Measurements from ENCODE around the gene CS. TPM values are rescaled to one million over a fixed set of nuclear protein-coding genes. Genes with fewer than 3 reads are reported as not detected.

The CS gene
- total RNA-seq, 1 experiment from 2014 or later: 254 TPM

- TF ChIP-seq, protein P1, sequence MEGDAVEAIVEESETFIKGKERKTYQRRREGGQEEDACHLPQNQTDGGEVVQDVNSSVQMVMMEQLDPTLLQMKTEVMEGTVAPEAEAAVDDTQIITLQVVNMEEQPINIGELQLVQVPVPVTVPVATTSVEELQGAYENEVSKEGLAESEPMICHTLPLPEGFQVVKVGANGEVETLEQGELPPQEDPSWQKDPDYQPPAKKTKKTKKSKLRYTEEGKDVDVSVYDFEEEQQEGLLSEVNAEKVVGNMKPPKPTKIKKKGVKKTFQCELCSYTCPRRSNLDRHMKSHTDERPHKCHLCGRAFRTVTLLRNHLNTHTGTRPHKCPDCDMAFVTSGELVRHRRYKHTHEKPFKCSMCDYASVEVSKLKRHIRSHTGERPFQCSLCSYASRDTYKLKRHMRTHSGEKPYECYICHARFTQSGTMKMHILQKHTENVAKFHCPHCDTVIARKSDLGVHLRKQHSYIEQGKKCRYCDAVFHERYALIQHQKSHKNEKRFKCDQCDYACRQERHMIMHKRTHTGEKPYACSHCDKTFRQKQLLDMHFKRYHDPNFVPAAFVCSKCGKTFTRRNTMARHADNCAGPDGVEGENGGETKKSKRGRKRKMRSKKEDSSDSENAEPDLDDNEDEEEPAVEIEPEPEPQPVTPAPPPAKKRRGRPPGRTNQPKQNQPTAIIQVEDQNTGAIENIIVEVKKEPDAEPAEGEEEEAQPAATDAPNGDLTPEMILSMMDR (IDR thresholded peaks at IDR 0.05; ENCODE audit: unreplicated experiment): peak; percentile 95
- CTCF ChIA-PET: interaction anchor here (0.6 kb wide), 1 partner anchor 264 kb away, joined by 3 read pairs; the partner anchor contains the start of gene GLS2
- Mint-ChIP-seq H3K27ac (ENCODE audit: unreplicated experiment) (peak within 1 kb of the TSS; percentile 73), H3K4me3 (ENCODE audit: low read depth, unreplicated experiment) (peak within 1 kb of the TSS; percentile 78), H3K36me3 (ENCODE audit: insufficient read depth, unreplicated experiment) (peaks cover 56% of the 10 kb centered on the region), H3K4me1 (ENCODE audit: low read depth, unreplicated experiment) (peaks cover 17% of the 10 kb centered on the region), H3K9me3 (ENCODE audit: low read depth, unreplicated experiment) (no peaks in the 10 kb centered on the region), H3K27me3 (ENCODE audit: unreplicated experiment) (no peaks in the 10 kb centered on the region)
- intact Hi-C loops (cut with micrococcal nuclease; ENCODE audit: unreplicated experiment): loop anchor here (1.0 kb wide), 1 partner anchor 105 kb away; no protein-coding TSS in a partner anchor
- peak; percentile 99 for DNase-seq
- BruUV-seq (replicated peaks): no TSS peak
These were observed 75.9 kb downstream of the CS start, which contains the start of gene NABP2 for GRCh38 chr12:56224102-56224701. Gene NABP2 (plus strand): TSS chr12:56224342. CDS start chr12:56224857, 515 bp downstream.

DNA sequence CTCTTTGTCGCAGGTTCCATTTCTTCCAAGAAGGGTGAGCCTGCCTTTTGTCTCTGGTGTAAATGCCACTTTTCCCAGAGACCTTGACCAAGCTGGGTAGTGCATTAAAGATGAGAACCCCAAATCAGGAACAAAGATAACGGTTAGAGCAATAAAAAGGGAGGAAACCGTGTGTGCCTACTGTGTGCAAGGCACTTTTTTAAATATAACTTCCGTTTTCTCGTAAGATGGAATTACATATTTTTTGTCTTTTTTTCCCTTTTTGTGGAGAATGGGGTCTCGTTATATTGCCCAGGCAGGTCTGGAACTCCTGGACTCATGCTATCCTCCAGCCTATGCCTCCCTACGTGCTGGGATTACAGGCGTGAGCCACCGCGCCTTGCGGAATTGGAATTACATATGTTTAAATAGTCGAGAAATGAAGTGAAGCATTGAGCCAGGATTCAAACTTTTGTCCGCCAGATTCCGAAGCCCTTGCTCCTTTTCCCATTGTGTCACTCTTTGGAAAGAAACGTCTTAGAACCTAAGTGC is 76.5 kb downstream of the CS start:
- CTCF ChIA-PET: no interaction called here
- no TSS peak for BruUV-seq (replicated peaks)
- Mint-ChIP-seq H3K4me1 (ENCODE audit: low read depth, unreplicated experiment) (peaks cover 17% of the 10 kb centered on the region), H3K27me3 (ENCODE audit: unreplicated experiment) (no peaks in the 10 kb centered on the region), H3K36me3 (ENCODE audit: insufficient read depth, unreplicated experiment) (peaks cover 56% of the 10 kb centered on the region), H3K4me3 (ENCODE audit: low read depth, unreplicated experiment) (peak overlapping the region; percentile 78), H3K9me3 (ENCODE audit: low read depth, unreplicated experiment) (no peaks in the 10 kb centered on the region), H3K27ac (ENCODE audit: unreplicated experiment) (peak overlapping the region; percentile 73)
- no peak for DNase-seq
- intact Hi-C loops (cut with micrococcal nuclease; ENCODE audit: unreplicated experiment): loop anchor here (1.0 kb wide), 1 partner anchor 104 kb away; no protein-coding TSS in a partner anchor
- TF ChIP-seq, protein P1 (IDR thresholded peaks at IDR 0.05; ENCODE audit: unreplicated experiment): no peak

DNA sequence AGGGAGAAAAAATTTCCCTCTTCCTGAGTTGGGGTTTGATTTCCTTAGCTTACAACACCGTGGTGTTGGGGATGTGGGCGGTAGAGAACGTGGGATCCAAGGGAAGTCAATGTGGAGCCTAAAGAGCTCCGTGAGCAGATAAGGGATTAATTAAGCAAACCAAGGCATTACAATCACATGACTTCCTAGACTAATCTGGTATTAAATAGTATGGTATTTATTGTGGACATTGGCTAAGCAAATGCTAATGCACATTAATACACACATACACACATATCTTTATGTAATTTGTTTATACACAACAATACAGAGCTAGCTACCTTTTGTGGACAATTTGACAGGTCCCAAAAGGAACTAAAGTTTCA is 77.6 kb downstream of the CS start:
- Mint-ChIP-seq H3K27me3 (ENCODE audit: unreplicated experiment) (no peaks in the 10 kb centered on the region), H3K36me3 (ENCODE audit: insufficient read depth, unreplicated experiment) (peaks cover 56% of the 10 kb centered on the region), H3K4me3 (ENCODE audit: low read depth, unreplicated experiment) (peak overlapping the region; percentile 97), H3K27ac (ENCODE audit: unreplicated experiment) (peak overlapping the region; percentile 92), H3K4me1 (ENCODE audit: low read depth, unreplicated experiment) (peaks cover 17% of the 10 kb centered on the region), H3K9me3 (ENCODE audit: low read depth, unreplicated experiment) (no peaks in the 10 kb centered on the region)
- intact Hi-C loops (cut with micrococcal nuclease; ENCODE audit: unreplicated experiment): loop anchor here (1.0 kb wide), 1 partner anchor 29 kb away; no protein-coding TSS in a partner anchor
- no peak for DNase-seq
- TF ChIP-seq, protein P1 (IDR thresholded peaks at IDR 0.05; ENCODE audit: unreplicated experiment): no peak
- CTCF ChIA-PET: interaction anchor here (0.5 to 3.0 kb wide), 19 partner anchors 11 to 502 kb away, joined by 3 to 28 read pairs (median 4); partner anchors contain the start of genes ANKRD52, CNPY2, COQ10A and CS
- no TSS peak for BruUV-seq (replicated peaks)

DNA sequence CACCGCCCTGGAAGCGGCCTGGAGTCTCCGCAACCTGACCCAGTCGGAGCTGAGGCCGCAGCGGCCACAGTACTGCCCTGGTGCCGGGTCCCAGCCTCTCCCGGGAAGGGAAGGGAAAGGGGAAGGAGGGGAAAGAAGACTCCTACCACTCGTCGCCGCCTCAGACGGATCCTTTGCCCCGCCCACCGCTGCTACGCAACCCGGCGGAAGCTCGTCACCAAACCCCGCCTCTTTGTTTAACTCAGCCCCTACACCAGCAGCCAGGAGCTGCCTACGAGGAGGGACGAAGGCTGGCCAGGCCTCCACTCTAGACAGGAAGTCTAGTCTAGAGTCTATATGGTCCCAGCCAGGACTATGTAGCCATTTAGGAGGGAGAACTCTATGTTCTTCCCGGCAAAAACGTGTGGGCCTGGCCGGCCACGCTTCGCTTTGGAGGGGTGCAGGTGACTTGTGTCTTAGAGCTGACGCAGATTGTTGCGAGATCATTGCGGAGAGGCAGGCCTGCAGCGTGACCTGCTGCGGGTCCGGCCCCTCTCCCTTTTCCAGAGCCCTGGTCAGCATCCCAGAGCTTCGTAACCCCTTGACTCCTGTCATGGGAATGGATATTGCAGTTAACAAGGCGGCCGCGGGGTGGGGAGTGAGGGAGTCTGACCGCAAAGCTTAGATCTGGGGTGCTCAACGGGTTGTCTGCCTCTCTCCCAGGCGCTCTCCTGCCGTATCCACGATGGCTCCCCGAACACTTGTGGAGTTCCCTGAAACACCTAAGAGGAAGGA is 78.2 kb downstream of the CS start, which contains the start of gene RNF41:
TSS of gene RNF41 (minus strand) at position 166 of the 774 bp plus-strand sequence. CDS start 7,875 bp downstream, outside the sequence.
- TF ChIP-seq, protein P1 (IDR thresholded peaks at IDR 0.05; ENCODE audit: unreplicated experiment): no peak
- peak within 1 kb of the TSS; percentile 97 for H3K4me3 Mint-ChIP-seq (ENCODE audit: low read depth, unreplicated experiment)

More for the DNA sequence above, 78.2 kb downstream of the CS start, which contains the start of gene RNF41:
- peak; percentile 98 for DNase-seq
- TSS peak; percentile 73 for BruUV-seq (replicated peaks)
- peaks cover 56% of the 10 kb centered on the region for H3K36me3 Mint-ChIP-seq (ENCODE audit: insufficient read depth, unreplicated experiment)
- intact Hi-C loops (cut with micrococcal nuclease; ENCODE audit: unreplicated experiment): loop anchor here (1.0 kb wide), 1 partner anchor 29 kb away; no protein-coding TSS in a partner anchor
- CTCF ChIA-PET: interaction anchor here (0.6 to 3.0 kb wide), 20 partner anchors 11 to 501 kb away, joined by 3 to 28 read pairs (median 4); partner anchors contain the start of genes ANKRD52, CNPY2, COQ10A and CS
- H3K4me1 Mint-ChIP-seq (ENCODE audit: low read depth, unreplicated experiment): peaks cover 17% of the 10 kb centered on the region
- H3K9me3 Mint-ChIP-seq (ENCODE audit: low read depth, unreplicated experiment): no peaks in the 10 kb centered on the region
- no peaks in the 10 kb centered on the region for H3K27me3 Mint-ChIP-seq (ENCODE audit: unreplicated experiment)
- peak within 1 kb of the TSS; percentile 92 for H3K27ac Mint-ChIP-seq (ENCODE audit: unreplicated experiment)

All from Calu3 (cell line).